GM18517 (cell line): ENCODE results near the gene AFF3.

Source experiments
- ATAC-seq: cut with Tn5 transposase; IDR thresholded peaks from one replicate; pipeline ENCODE4 v1.9.1; 2021; ENCODE audit warnings: mild to moderate bottlenecking, moderate library complexity; ENCODE audit not compliant: unreplicated experiment

Gene AFF3

DNA sequence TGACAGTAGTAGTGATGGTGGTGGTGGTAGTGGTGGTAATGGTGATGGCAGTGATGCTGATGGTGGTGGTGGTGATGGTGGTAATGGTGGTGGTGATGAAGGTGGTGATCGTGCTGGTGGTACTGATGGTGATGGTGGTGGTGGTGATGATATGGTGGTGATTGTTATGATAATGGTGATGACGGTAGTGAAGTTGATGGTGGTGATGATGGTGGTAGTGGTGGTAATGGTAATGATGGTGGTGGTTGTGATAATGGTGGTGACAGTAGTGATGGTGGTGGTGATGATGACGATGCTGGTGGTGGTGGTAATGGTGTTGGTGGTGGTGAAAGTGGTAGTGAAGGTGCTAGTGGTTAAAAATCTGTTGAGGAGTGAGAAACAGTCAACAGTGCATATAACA, 125.6 kb downstream of the AFF3 start:
- no peak for ATAC-seq

DNA sequence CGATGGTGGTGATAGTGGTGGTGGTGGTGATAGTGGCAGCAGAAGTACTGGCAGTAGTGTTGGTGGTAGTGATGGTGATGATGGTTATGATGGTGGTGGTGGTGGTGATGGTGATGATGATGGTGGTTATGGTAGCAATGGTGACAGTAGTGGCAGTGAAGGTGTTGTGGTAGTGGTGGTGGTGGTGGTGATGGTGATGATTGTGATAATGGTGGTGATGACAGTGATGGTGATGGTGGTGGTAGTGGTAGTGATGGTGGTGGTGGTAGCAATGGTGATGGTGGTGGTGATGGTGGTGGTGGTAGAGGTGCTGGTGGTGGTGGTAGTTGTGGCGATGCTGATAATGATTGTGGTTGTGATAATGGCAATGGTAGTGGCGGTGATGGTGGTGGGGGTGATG, 126.5 kb downstream of the AFF3 start:
- no peak for ATAC-seq

DNA sequence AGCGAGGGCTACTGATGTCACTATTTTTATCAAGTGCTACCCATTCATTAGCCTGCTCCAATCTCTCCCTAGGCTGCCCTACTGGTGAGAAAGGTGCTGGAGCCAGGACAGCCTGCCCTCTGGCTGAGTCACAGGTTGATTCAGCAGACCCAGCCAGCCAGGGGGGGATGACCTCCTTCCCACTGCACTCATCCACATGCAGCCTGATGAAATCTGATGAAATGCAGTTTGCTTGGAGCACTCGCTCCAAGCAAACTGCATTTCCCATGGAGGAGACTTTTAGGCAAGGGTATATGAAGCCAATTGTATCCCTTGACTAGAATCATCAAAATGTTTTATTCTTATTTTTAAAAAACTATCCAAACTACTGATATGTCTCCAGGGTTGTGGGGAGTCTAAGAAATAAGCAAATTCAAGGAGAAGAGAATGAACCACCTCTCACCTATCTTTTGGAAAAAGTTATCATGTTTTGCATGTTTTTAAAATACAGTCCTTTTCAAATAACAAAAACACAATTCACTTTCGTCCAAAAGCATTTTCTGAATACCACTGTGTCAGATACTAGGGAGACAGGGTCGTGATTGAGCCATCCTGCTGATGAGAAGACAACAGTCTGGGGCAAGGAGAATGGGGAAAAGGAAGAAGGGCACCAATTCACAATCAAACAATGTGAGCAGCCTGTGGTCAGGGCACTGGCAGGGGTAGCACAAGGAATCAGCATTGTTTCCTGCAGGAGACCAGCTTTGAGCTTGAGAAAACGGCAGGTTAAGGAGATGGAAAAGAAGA, 128.3 kb downstream of the AFF3 start:
- no peak for ATAC-seq

DNA sequence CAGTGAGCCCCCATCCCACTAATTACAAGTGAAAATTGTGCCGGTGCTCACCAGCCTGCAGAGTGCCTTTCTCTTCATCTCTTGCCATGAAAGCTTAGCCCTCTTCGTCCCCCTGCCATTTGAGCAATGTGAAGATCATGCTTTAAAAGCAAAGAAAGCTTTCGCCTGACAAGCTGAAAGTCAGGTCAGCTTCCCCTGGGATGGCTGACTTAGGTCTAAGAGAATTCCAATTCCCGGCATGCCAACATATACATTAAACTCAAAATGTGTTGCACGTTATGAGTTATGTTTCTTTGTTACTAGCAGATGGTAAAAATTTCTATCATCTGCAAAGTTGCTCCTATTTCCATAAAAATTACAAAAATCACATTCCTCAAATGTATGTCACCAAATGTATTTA, 129.8 kb downstream of the AFF3 start:
- ATAC-seq, result no peak

DNA sequence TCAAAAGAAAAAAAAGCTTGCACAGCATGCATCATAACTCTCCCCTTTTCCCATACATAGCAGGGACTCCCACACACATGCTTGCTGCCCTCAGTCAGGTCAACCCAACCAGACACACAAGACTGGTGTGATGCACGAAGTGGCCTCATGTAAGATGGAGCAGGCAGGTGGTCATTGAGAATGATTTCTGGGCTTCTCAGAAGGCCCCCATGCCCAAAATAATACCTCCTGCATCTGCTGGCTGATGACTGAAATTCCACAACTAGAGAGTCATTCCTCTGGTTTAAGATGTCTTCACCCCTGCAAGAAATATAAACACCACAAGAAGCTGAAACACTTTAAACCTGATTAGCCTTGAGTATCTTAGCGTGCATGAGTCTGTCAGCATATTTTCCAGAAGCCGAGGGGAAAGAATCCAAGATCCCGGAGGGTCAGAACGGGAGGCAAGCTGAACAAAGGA, 131.1 kb downstream of the AFF3 start:
- ATAC-seq, result no peak

DNA sequence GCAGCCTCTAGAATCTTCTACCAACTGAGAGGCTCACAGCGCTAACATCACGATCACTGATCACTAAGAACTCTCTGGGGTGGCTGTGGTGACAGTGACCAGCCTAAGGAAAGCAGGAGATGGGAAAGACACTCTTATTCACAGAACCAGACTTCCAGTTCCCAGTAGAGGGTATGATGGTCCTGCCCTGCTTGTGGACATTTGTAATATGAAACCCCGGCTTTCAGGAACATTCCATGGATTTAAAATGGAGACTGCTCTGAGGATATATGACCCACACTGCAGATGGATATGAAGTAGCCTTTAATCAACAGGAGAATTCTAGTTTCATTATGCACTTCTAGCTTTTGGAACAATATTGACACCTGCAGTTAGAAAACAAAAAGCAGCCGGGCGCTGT, 131.8 kb downstream of the AFF3 start:
- no peak for ATAC-seq

DNA sequence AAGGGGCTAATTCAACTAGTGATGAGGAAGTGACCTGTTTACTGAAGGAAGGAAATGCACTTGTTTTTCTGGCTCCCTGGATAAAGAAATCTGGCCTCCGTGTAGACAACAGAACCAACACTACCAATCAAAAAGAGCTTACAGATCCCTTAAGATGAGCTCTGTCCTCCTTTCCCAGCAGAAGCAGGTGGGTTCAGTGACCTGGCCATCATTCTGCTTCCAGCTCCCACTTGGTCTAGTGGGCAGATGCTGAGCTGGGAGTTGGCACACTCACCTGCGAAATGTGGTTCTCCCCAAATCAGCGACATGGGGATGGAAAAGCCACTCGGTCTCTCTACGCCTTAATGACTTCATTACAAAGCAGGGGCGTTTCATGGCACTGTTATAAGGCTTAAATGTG, 132.6 kb downstream of the AFF3 start:
- ATAC-seq, result no peak

DNA sequence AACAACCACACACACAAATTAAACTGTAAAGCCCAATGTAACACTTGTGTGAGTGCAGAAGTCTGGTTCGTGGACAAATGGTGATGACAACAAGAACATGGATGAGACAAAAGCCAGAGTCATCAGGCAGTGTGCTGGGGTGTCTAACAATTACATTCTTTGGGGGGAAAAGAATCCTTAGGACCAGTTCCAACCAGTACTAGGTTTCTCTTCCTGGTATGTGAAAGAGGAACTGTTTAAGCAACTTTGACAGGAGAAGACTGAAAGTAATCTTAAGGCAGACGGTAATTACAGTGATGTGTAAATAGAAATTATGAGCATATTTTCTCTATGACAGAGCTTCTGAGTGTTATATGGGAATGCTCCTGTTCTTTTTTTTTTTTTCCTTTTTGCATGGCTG, 133.4 kb downstream of the AFF3 start:
- ATAC-seq, result no peak

DNA sequence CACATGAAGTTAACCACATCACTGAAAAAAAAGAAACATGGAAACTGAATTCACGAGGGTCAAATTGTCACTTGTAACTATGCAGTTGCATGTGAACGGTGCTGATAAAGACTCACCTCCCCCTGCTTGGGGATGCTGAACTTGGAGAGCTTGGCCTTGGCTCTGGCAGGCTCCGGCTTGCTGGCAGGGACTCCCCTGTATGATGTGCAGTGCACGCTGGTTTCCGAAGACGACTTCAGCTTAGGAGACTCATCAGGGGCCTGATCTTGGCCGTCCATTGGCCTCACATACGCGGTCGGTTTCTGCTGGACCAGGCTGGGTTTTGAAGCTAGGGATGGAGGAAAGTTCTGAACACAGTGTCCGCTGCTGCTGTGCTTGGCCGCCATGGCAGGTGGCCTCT, 135.9 kb downstream of the AFF3 start:
- ATAC-seq, result no peak

DNA sequence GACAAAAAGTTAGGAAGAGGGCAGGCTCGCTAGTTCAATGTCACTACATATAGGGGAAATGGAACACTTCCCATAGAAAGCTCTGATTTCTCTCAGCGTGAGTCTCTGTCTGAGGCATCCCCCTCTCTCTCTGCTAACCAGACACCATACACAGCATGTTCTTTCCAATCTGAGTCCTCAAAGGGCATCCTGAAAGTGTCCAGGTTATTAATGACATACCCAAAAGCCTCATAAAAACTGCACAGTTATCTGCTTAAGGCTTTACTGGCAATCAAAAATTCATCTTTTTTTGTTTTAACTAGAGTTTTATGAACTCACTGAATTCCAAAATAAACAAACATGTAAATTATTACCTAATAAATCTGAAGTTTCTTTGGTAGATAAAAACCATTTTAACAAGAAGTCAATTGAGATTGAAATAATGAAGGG, 137.4 kb downstream of the AFF3 start:
- no peak for ATAC-seq

DNA sequence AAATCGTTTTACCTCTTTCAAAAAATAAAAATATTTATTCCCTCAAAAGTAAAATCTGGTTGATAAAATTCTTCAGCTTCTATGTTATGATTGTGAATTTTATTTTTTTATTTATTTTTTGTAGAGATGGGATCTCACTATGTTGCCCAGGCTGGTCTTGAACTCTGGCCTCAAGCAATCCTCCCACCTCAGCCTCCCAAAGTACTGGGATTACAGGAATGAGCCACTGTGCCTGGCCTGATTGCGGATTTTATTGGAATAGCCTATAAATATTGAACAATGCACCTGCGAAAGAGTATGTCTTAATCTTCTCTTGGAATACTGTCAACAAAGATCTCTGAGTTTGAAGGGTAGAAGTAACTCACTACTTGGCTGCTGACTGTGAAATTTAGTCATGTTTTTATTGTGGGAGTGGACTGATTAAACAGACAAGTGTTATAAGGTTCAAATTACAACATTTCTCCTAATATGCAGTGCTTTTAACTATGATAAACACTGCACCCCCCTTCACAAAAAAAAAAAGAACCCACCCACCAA, 138.0 kb downstream of the AFF3 start:
- ATAC-seq, result no peak

DNA sequence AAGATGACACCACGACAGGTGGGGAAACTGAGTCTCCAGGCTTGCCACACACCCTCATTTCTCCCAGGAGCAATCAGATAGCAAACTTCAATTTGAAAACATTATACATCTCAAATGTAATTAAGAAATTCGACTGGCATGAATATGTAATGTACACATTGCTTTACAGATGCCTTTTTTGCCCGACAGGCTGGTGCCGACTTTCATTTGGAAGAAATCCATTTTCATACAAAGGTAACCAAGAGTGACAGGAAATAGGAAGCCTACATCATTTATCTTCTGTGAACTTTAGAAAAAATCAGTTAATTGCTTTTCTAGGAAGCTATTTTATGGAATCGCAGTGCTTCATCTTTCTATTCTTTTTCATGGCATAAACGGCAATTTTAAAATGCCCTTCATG, 140.3 kb downstream of the AFF3 start:
- ATAC-seq, result no peak

DNA sequence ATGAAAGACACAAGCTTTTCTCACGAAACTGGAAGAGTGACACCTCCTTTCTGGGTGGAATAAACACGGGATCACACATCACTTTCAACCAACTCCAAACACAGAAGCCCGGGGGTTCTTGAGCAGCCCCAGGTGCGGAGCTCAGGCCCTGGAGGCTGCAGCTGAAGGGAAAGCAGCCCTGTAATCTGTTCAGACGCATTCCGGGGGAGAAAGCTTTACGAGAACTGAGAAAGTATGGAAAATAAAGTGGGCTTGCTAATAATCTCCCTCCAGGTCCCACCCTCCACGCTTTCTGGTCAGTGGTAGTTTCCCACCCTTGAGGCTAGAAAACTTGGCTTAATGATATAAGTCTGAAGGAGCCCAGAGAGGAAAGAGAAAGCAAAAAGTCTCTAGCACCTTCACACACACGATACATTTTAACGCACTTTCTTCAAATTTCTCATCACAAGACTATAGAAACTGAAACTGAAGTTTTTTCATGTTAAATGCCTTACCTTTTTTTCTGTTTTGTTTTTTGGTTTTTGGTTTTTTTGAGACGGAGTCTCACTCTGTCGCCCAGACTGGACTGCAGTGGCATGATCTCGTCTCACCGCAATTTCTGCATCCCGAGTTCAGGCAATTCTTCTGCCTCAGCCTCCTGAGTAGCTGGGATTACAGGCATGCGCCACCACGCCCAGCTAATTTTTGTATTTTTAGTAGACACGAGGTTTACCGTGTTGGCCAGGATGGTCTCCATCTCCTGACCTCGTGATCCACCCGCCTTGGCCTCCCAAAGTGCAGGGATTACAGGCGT, 141.3 kb downstream of the AFF3 start:
- ATAC-seq, result no peak

DNA sequence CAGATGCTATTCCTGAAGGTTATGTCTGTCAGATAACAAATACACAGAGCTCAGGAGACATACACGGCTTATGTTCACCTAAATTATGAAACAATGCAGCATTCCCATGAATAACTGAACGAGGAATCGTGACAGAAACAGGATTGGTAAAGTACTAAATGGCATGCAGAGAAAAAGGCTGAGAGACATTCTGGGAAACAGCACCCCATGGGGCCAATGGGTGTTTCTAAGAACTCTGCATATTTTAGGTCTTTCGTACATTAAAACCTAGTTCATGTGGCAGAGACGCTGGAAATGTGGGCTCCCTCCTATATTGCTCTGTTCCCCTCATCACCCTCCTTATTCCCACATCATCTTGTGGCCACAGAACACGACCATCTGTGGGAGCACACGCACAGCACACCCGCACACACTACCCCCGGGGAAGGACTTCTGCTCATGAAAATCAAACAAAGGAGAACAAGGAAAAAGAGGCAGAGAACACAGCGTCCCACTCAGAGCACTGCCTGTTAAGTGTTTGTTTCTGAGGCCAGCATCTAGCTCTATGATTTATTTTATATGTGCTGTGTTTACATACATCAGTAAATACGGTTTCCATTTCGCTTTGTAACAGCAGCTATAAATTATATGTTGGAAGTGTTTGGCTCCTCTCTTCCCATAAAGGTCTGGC, 143.6 kb downstream of the AFF3 start:
- no peak for ATAC-seq

DNA sequence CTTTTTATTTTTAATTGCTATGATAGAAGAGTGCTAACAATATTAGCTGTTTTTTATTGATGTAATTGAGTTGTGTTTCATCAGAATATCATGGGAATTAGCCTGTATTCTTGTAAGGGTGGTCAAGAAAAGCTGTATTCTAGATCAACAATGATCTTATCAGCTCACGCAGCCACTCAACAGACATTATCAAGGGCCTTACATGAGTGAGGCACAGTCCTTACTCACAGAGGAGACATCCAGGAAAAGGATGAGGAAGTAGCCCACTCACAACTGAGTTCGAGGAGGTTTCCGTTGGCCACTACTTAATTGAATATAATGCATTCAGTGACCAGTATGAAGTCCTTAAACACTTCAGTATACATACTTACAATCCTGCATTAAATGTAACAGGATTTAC, 152.5 kb downstream of the AFF3 start:
- ATAC-seq, result no peak

DNA sequence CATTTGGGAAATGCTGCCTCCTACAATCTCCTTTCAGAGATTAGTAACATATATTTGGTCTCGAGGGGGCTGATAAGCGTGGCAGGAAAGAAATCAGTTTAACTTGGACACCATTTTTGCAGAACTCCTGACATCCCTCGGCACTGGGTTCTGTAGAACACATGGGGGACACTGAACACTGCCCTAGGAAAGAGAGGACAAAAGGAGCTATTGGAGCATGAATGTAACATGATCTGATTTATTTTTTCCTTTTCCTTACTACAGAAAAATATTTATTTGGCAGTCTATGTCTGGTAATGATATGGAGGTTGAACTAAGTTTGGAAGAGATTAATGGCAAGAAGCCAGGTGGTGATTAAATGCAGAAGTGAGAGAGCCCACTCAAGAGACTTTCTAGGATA, 153.8 kb downstream of the AFF3 start:
- no peak for ATAC-seq

DNA sequence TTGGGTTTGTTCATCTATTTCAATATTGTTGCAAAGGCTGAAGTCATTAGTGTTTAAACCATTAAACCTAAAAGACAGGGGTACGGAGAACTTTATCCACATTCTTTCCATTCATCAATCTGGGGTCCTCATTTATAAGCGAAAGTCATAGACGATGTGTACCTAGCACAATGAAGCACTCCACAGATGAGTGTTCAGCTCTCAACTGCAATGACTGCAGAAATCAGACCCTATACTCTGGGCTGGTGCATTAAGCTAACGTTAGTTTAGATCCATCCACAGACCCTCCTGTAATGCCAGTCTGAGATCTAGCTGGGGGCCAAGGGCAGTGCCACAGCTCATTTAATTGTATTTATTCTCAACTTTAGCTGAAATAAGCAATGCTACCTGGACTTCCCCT, 155.2 kb downstream of the AFF3 start:
- ATAC-seq, result no peak

DNA sequence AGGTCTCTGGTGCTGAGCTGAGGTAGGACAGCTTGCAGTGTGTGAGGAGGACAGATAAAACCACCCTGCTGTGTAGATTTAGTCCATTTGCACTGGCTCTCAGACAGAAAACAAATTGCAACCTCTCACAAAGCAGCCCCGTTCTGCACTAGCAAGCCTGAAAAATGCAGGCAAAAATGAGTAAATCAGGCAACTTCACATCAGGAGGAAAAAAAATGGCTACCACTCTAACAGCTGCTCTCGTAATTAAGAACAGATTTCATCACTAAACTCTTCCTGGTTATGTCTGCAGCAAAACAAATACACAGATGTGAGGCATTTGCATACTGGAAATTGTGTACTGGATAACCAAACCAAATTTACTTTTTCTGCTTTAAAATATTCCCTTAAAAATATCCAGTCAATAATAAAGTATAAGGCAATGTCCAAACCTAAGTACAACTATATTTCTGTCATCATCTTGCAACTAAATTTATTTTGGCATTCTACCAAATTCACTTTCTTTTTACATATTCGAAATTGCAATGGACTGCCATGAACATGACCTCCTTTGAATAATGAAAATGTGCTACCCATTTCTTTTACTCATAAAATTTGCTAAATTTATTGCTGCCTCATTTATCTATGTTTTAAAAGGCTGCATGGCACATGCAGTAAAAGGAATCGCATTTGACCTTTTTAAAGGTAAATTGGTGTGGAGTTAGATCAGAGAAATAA, 157.4 kb downstream of the AFF3 start:
- no peak for ATAC-seq

DNA sequence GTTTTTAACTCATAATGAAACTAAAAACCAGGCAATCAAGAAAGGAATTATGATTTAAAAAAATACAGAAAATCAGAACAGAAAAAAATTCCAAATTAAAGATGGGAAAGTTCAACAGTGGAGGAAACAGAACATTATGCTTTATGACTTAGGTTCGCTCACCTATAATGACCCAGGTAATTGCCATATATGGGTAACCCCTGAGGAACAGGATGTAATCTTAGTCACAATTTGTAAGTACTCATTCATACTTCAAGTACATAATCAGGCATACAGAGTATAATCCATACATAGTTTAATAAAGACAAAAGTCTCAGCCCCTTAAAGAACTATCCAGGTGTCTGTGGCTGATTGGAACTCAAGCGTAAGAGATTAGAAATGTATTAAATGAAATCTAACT, 159.6 kb downstream of the AFF3 start:
- ATAC-seq, result no peak

DNA sequence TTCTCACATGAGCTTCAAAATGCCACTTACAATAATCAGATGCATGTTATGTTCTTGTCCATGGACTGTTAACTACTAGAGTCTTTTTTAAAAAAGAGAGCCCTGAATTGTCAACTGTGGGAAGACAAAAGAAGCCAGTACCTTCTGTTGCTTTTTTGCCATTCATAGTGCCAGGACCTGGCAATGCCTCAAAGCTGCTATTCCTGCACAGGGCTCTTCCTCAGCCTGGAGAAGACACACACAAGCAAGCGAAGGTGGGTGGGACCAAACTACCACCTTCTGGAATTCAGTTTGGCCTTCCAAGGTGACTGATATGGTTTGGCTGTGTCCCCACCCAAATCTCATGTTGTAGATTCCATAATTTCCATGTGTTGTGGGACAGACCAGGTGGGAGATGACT, 160.6 kb downstream of the AFF3 start:
- no peak for ATAC-seq

DNA sequence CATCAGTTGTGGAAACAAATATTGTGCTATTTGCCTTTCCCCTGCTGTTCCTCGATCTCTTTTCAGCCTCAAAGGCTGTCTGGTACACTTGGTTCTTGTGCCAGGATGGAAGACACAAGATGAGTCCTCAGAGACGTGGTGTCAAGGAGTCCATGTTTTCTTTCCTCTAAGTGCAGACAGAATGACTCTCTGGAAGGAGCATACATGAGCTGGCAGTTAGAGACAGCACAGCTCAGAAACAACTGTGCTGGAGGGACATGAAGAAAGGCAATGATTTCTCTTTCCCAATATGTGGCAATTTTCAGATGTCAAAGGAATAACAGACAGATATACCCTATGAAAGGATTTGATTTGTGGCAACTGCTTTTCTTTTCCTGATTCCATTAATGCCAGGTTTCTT, 162.2 kb downstream of the AFF3 start:
- no peak for ATAC-seq
